ENCODE measurements around the gene CELSR2.

GRCh38 chr1:109252893-109253802, 3.8 kb downstream of the CELSR2 start:
- no peak for TF ChIP-seq CTCF (IDR thresholded peaks at IDR 0.05)
- TF ChIP-seq POLR2A (IDR thresholded peaks at IDR 0.05) = no peak
